ENCODE data around the gene EML4. TPM values are rescaled to one million over a fixed set of nuclear protein-coding genes. Genes with fewer than 3 reads are reported as not detected.

EML4 gene
- total and polyA plus RNA-seq, 10 of the 15 experiments (the other 5 are each of a cell fraction or from before 2014, with no cell fraction given), result 23.1 to 91.3 (median 77.4) TPM

- TF ChIP-seq IRF3 (IDR thresholded peaks at IDR 0.05), result no peak
- TF ChIP-seq ZNF274 (IDR thresholded peaks at IDR 0.05; ENCODE audit: insufficient read depth, insufficient read length), result no peak
- no peak for TF ChIP-seq CEBPB (IDR thresholded peaks at IDR 0.05; ENCODE audit: borderline replicate concordance in 1 of 2, low read depth in 2 of 2, low read length in 2 of 2)
- no peak for TF ChIP-seq TARDBP (IDR thresholded peaks at IDR 0.05; ENCODE audit: borderline replicate concordance)
- no peak for TF ChIP-seq STAT1 (conservative IDR thresholded peaks at IDR 0.05)
Observed at GRCh38 chr2:42319265-42319664, 150.1 kb downstream of the EML4 start (continued).

GRCh38 chr2:42321452-42322064 lies 152.4 kb downstream of the EML4 start:
- no peaks in the 10 kb centered on the region for H4K20me1 ChIP-seq (ENCODE audit: control insufficient read depth, insufficient read depth)
- H3K4me1 ChIP-seq (ENCODE audit: control insufficient read depth, insufficient read depth, low read length), result no peaks in the 10 kb centered on the region
- CTCF ChIA-PET, result interaction anchor here (0.7 to 1.2 kb wide), 2 partner anchors 35 to 234 kb away, joined by 3 to 5 read pairs; no protein-coding TSS in a partner anchor
- 67% methylated on average over 2 of the region's 2 CpGs for WGBS (ENCODE audit: insufficient coverage, insufficient replicate concordance, low lambda C conversion rate, missing lambda C conversion rate)
- H3K36me3 ChIP-seq (ENCODE audit: control insufficient read depth in 2 of 2, insufficient read depth in 2 of 2, low read length in 1 of 2), result peaks cover 1 to 9% of the 10 kb centered on the region in 2 experiments; a peak in 3 of 4 replicates
- no peak overlapping the region for H3K4me3 ChIP-seq
- H3K9me3 ChIP-seq (replicated peaks; ENCODE audit: control insufficient read depth, insufficient read depth, low read length), result no peaks in the 10 kb centered on the region
- no peak for FAIRE-seq
- no peak overlapping the region for H3K4me2 ChIP-seq (ENCODE audit: control insufficient read depth, insufficient read depth)
- no peak overlapping the region for H3K9ac ChIP-seq (ENCODE audit: control insufficient read depth, insufficient read depth, low read length)
- POLR2A ChIA-PET, result no interaction called here
- SMC1A ChIA-PET (ENCODE audit: uncharacterized antibody, unreplicated experiment), result no interaction called here
- intact Hi-C loops (cut with micrococcal nuclease; ENCODE audit: unreplicated experiment), result loop anchor here (10.0 kb wide), 1 partner anchor 477 kb away; no protein-coding TSS in a partner anchor
- no peak for DNase-seq (ENCODE audit: low read depth, low spot score)
- no peak overlapping the region for H2AFZ ChIP-seq (ENCODE audit: control insufficient read depth, low read depth, low read length)
- no peaks in the 10 kb centered on the region for H3K27me3 ChIP-seq (replicated peaks in 1 of 2; ENCODE audit: control insufficient read depth in 2 of 2, insufficient read depth in 2 of 2, low read length in 1 of 2)
- RAD21 ChIA-PET (ENCODE audit: unreplicated experiment), result interaction anchor here (0.7 kb wide), 1 partner anchor 607 kb away, joined by 3 read pairs; no protein-coding TSS in a partner anchor
- no peak for TF ChIP-seq MAX (IDR thresholded peaks at IDR 0.05; ENCODE audit: low read depth, low read length)
- no peak for TF ChIP-seq SUPT20H (IDR thresholded peaks at IDR 0.05; ENCODE audit: borderline replicate concordance, control insufficient read depth, low read depth, low read length)
- TF ChIP-seq SKIL (IDR thresholded peaks at IDR 0.05; ENCODE audit: low read depth, poor library complexity, severe bottlenecking), result no peak
- TF ChIP-seq HDGF (IDR thresholded peaks at IDR 0.05), result no peak
- TF ChIP-seq BRCA1 (IDR thresholded peaks at IDR 0.05; ENCODE audit: low read depth, low read length), result no peak
- no peak for TF ChIP-seq ZBTB11 (CRISPR knock-in tag; IDR thresholded peaks at IDR 0.05)
- no peak for TF ChIP-seq EZH2 (IDR thresholded peaks at IDR 0.05; ENCODE audit: borderline replicate concordance, control insufficient read depth, low read depth, low read length)
- TF ChIP-seq ZNF384 (IDR thresholded peaks at IDR 0.05; ENCODE audit: borderline replicate concordance, low read depth, low read length), result no peak
- TF ChIP-seq DPF2 (IDR thresholded peaks at IDR 0.05), result no peak
- BruUV-seq (replicated peaks), result no TSS peak
- in situ Hi-C loops (cut with MboI), result no loop called here
- H3K79me2 ChIP-seq (ENCODE audit: control insufficient read depth, insufficient read depth, low read length), result no peaks in the 10 kb centered on the region
- H3K27ac ChIP-seq (ENCODE audit: control insufficient read depth, insufficient read depth), result no peak overlapping the region
- ATAC-seq, result no peak
